B cell (primary cell): ENCODE data around the gene CD6.

Experiments
- CTCF ChIP-seq: fragments of 200-600 bp; IDR thresholded peaks from one replicate; pipeline ENCODE4 v1.8.0; 2022; ENCODE audit warnings: antibody characterized with exemption, mild to moderate bottlenecking
- EZH2 ChIP-seq: IDR thresholded peaks from 2 replicates; pipeline ENCODE4 v1.6.1; 2012; ENCODE audit warnings: borderline replicate concordance, low read depth, mild to moderate bottlenecking, moderate library complexity, low read length; ENCODE audit not compliant: insufficient read depth, poor library complexity, severe bottlenecking

GRCh38 chr11:60982184-60982583 lies 10.7 kb downstream of the CD6 start:
- TF ChIP-seq EZH2 (no peak), CTCF (no peak)
